H1 (cell line): ENCODE data around the gene SLC66A2. TPM values are rescaled to one million over a fixed set of nuclear protein-coding genes. Genes with fewer than 3 reads are reported as not detected.

Source experiments
- CTCF ChIA-PET: fragments of 300-600 bp; sonication (Branson Sonifier 250); formaldehyde crosslinking; loops from one replicate; lab custom pipeline; 2021; ENCODE audit not compliant: partially characterized antibody; lab: Charles Lee
- POLR2A ChIA-PET: fragments of 300-600 bp; sonication (Branson Sonifier 250); formaldehyde crosslinking; loops from one replicate; lab custom pipeline; 2021; ENCODE audit warnings: inconsistent platforms; ENCODE audit not compliant: partially characterized antibody; lab: Charles Lee
- DNase-seq, 2 experiments: peaks; one replicate each; pipeline versions ENCODE4 v3.0.0 to v3.0.0-alpha.2; 2010 to 2022; ENCODE audit warnings: low spot score in 2 of 2, low read depth in 1 of 2, mixed read lengths in 1 of 2
- FAIRE-seq: peaks from 2 replicates; lab custom pipeline; 2011; peaks lifted over from hg19 to GRCh38; lab: Jason Lieb, UNC
- H2AFZ ChIP-seq: 2 replicates; pipeline ENCODE4 v1.8.1; 2012; ENCODE audit warnings: low read length, inconsistent platforms
- H2AK5ac ChIP-seq: 2 replicates; pipeline ENCODE4 v1.6.1; 2013; ENCODE audit warnings: low read depth, low read length
- H2BK120ac ChIP-seq: replicated peaks from 2 replicates; pipeline ENCODE3; 2013; ENCODE audit warnings: low read depth, low read length, inconsistent platforms
- H2BK12ac ChIP-seq: 2 replicates; pipeline ENCODE4 v1.6.1; 2013; ENCODE audit warnings: low read depth, low read length
- H2BK15ac ChIP-seq: 2 replicates; pipeline ENCODE4 v1.6.1; 2013; ENCODE audit warnings: low read length
- H2BK20ac ChIP-seq: 2 replicates; pipeline ENCODE4 v1.6.1; 2013; ENCODE audit warnings: low read length
- H2BK5ac ChIP-seq: 2 replicates; pipeline ENCODE4 v1.6.1; 2013; ENCODE audit warnings: low read depth, low read length
- H3K14ac ChIP-seq: 2 replicates; pipeline ENCODE4 v1.6.1; 2013; ENCODE audit warnings: inconsistent platforms; ENCODE audit not compliant: insufficient read length
- H3K18ac ChIP-seq: 2 replicates; pipeline ENCODE4 v1.6.1; 2013; ENCODE audit warnings: low read length; ENCODE audit errors: extremely low read depth
- H3K23ac ChIP-seq: 2 replicates; pipeline ENCODE4 v1.6.1; 2013; ENCODE audit warnings: inconsistent platforms; ENCODE audit not compliant: insufficient read length
- H3K23me2 ChIP-seq: 2 replicates; pipeline ENCODE4 v1.6.1; 2013; ENCODE audit warnings: low read depth, low read length
- H3K27ac ChIP-seq: 2 replicates; pipeline ENCODE4 v1.6.1; 2011; ENCODE audit warnings: low read depth, low read length, inconsistent platforms
- H3K27me3 ChIP-seq, 4 experiments: replicated peaks in 1 of 4; 1 replicate in 1 of 4; 2 replicates in 3 of 4; pipeline versions ENCODE4 v1.6.1 to v1.8.1; 2011 to 2013; ENCODE audit warnings: low read length in 3 of 4, mild to moderate bottlenecking in 3 of 4, inconsistent platforms in 2 of 4, mixed read lengths in 2 of 4, moderate library complexity in 1 of 4; ENCODE audit not compliant: control insufficient read depth in 3 of 4, insufficient read depth in 3 of 4; ENCODE audit errors: extremely low read depth in 1 of 4
- H3K36me3 ChIP-seq, 4 experiments: 2 replicates each; pipeline versions ENCODE4 v1.6.1 to v1.8.1; 2011 to 2013; ENCODE audit warnings: mild to moderate bottlenecking in 4 of 4, low read length in 3 of 4, moderate library complexity in 2 of 4, control low read depth in 1 of 4, inconsistent platforms in 1 of 4; ENCODE audit not compliant: insufficient read depth in 4 of 4, control insufficient read depth in 2 of 4
- H3K4ac ChIP-seq: replicated peaks from 2 replicates; pipeline ENCODE3; 2013; ENCODE audit warnings: low read length, low read depth, mixed read lengths, inconsistent platforms; ENCODE audit not compliant: insufficient read length
- H3K4me1 ChIP-seq, 4 experiments: replicated peaks in 1 of 4; 1 replicate in 1 of 4; 2 replicates in 3 of 4; pipeline versions ENCODE4 v1.6.1 to v1.8.1; 2011 to 2013; ENCODE audit warnings: low read length in 3 of 4, inconsistent platforms in 2 of 4, mixed read lengths in 1 of 4; ENCODE audit not compliant: insufficient read depth in 4 of 4, control insufficient read depth in 3 of 4
- H3K4me2 ChIP-seq, 2 experiments: 2 replicates each; pipeline versions ENCODE4 v1.6.1 to v1.8.1; 2011 to 2013; ENCODE audit warnings: low read depth in 2 of 2, low read length in 2 of 2, control low read depth in 1 of 2, inconsistent platforms in 1 of 2, mild to moderate bottlenecking in 1 of 2; ENCODE audit not compliant: insufficient read depth in 1 of 2
- H3K4me3 ChIP-seq, 4 experiments: fragments of 200-600, 300-600 bp in 1 of 4; sonication (generic), shearing (Covaris generic), sonication (Bioruptor Twin) in 1 of 4; 2 replicates each; pipeline versions ENCODE4 v1.5.1 to v1.8.1; 2011 to 2016; ENCODE audit warnings: low read length in 4 of 4, low read depth in 3 of 4, control low read depth in 2 of 4, inconsistent platforms in 2 of 4, mild to moderate bottlenecking in 2 of 4, mixed read lengths in 1 of 4, moderate library complexity in 1 of 4; ENCODE audit not compliant: insufficient read depth in 2 of 4; ENCODE audit errors: extremely low read depth in 1 of 4
- H3K56ac ChIP-seq: replicated peaks from 2 replicates; pipeline ENCODE3; 2013; ENCODE audit warnings: low read depth, mild to moderate bottlenecking, mixed read lengths, low read length, inconsistent platforms; ENCODE audit not compliant: insufficient read length
- H3K79me1 ChIP-seq: 2 replicates; pipeline ENCODE4 v1.6.1; 2013; ENCODE audit warnings: low read depth, low read length, control low read depth
- H3K79me2 ChIP-seq, 2 experiments: 2 replicates each; pipeline versions ENCODE4 v1.6.1 to v1.8.1; 2012 to 2013; ENCODE audit warnings: low read length in 2 of 2, mild to moderate bottlenecking in 2 of 2, inconsistent platforms in 1 of 2; ENCODE audit not compliant: insufficient read depth in 2 of 2, control insufficient read depth in 1 of 2
- H3K9ac ChIP-seq, 4 experiments: replicated peaks in 1 of 4; 1 replicate in 1 of 4; 2 replicates in 3 of 4; pipeline versions ENCODE4 v1.6.1 to v1.8.1; 2011 to 2013; ENCODE audit warnings: low read depth in 3 of 4, low read length in 3 of 4, control low read depth in 2 of 4, mild to moderate bottlenecking in 2 of 4, moderate library complexity in 2 of 4, inconsistent platforms in 1 of 4; ENCODE audit errors: extremely low read depth in 1 of 4
- H3K9me3 ChIP-seq, 2 experiments: 2 replicates each; pipeline versions ENCODE4 v1.6.1 to v1.8.1; 2012 to 2013; ENCODE audit warnings: mild to moderate bottlenecking in 2 of 2, moderate library complexity in 2 of 2, control low read depth in 1 of 2, inconsistent platforms in 1 of 2, low read depth in 1 of 2, low read length in 1 of 2, mixed read lengths in 1 of 2; ENCODE audit not compliant: insufficient read depth in 2 of 2
- H4K20me1 ChIP-seq, 2 experiments: replicated peaks in 1 of 2; 2 replicates each; pipeline versions ENCODE3 to v1.8.1; 2011 to 2013; ENCODE audit warnings: inconsistent platforms in 2 of 2, low read length in 2 of 2, mild to moderate bottlenecking in 1 of 2; ENCODE audit not compliant: insufficient read depth in 2 of 2, control insufficient read depth in 1 of 2
- H4K5ac ChIP-seq: 2 replicates; pipeline ENCODE4 v1.6.1; 2013; ENCODE audit warnings: low read length, low read depth, mixed read lengths, inconsistent platforms; ENCODE audit not compliant: insufficient read length
- H4K8ac ChIP-seq: 2 replicates; pipeline ENCODE4 v1.8.0; 2013; ENCODE audit warnings: mild to moderate bottlenecking, moderate library complexity, low read length, inconsistent platforms; ENCODE audit not compliant: insufficient read depth; ENCODE audit errors: extremely low read depth
- H4K91ac ChIP-seq: replicated peaks from 2 replicates; pipeline ENCODE3; 2013; ENCODE audit warnings: low read length, mixed read lengths, inconsistent platforms; ENCODE audit not compliant: insufficient read length
- KDM4A ChIP-seq: IDR thresholded peaks from one replicate; pipeline ENCODE4 v1.7.1; 2012; ENCODE audit warnings: low read depth, mild to moderate bottlenecking, moderate library complexity, low read length, inconsistent platforms; ENCODE audit not compliant: severe bottlenecking
- SP4 ChIP-seq: IDR thresholded peaks from 2 replicates; pipeline ENCODE4 v1.6.1; 2012; ENCODE audit warnings: low read length, inconsistent platforms
- WGBS, 2 experiments: shearing (Covaris generic) in 1 of 2; methylation state at CpG; one replicate each; pipeline versions ENCODE4 v1.1.6 to v1.1.7; 2013 to 2015; ENCODE audit warnings: low lambda C conversion rate in 2 of 2, mixed read lengths in 2 of 2, inconsistent platforms in 1 of 2, low coverage in 1 of 2, missing lambda C conversion rate in 1 of 2; ENCODE audit not compliant: insufficient replicate concordance in 2 of 2, insufficient coverage in 1 of 2, insufficient read length in 1 of 2; ENCODE audit errors: extremely low coverage in 1 of 2, missing lambda C conversion rate in 1 of 2; 5-methylcytosine and 5-hydroxymethylcytosine counted together
- polyA plus RNA-seq, 7 experiments: library from polyadenylated mRNA; depleted of rRNA in 3 of 7; stranded (reverse) in 5 of 7; unstranded in 2 of 7; fragments of >200 nt in 5 of 7; fragments of 200-250 nt in 2 of 7; gene quantifications; 1 replicate in 5 of 7; 2 replicates in 1 of 7; 4 replicates in 1 of 7; pipeline versions ENCODE4 v1.2.1 to v1.2.3, GENCODE V29; 2011 to 2013; ENCODE audit warnings: missing spikeins in 2 of 7, mixed read lengths in 2 of 7
- total RNA-seq: library from RNA; stranded (reverse); fragmentation: NEBNext Ultra II Directional; extraction: Animal tissue kit (Norgen Biotek cat#: 25700); gene quantifications from 2 replicates; pipeline ENCODE4 v1.2.1, GENCODE V29; 2021
- TF ChIP-seq, protein P1 (sequence below), 3 experiments: IDR thresholded peaks; 1 replicate in 2 of 3; 2 replicates in 1 of 3; pipeline versions ENCODE4 v1.5.1 to v1.6.1; 2011; ENCODE audit warnings: low read length in 3 of 3, mild to moderate bottlenecking in 3 of 3, inconsistent platforms in 2 of 3, low read depth in 1 of 3, moderate library complexity in 1 of 3; ENCODE audit not compliant: insufficient read depth in 1 of 3; ENCODE audit errors: control extremely low read depth in 1 of 3

SLC66A2 gene
- total and polyA plus RNA-seq, 2 of the 8 experiments (the other 6 are each of a cell fraction or from before 2014, with no cell fraction given), result 15.0 to 18.9 TPM

DNA sequence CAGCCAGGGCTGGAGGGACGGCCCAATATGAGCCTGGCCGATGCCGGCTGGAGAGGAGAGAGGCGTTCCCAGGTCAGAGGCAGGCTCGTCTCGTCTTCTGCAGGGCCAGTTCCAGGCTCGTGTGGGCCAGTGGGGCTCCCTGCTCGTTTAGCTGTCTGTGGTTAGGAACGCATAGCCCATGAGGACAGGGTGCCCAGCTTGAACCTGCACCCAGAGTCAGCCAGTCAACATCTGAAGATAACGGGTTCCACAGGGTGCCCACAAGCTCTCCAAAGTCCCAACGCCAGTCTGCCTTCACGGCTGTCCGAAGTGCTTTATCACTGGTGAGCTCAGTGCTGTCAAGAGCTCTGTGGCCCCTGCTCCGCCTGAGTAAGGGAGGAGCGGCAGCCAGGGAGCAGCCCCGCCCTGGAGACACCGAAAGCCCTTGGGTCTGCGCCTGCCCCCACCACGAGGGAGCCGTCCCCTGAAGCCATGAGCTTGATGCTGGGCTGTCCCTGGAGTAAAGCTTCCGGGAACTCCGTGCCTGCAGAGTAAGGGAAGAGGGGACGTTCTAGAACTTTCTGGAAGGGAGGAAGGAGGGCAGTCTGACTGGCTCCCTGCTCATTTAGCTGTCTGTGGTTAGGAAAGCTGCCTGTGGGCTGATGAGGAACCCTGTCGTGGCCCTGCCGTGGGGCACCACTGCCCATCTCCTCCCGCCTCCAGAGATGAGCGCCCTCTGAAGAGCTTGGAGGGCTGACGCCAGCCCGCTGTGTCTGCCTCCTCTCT is 10.3 kb upstream of the SLC66A2 start:
- peak overlapping the region; percentile 43; the same call in 1 of the 2 replicates for H2BK12ac ChIP-seq
- H3K4ac ChIP-seq, result peak overlapping the region; percentile 60
- no peak overlapping the region for H3K4me2 ChIP-seq
- CTCF ChIA-PET, result interaction anchor here (0.5 to 3.0 kb wide), 14 partner anchors 10 to 242 kb away, joined by 3 to 17 read pairs (median 3); partner anchors contain the start of gene SLC66A2
- no peak overlapping the region for H2BK120ac ChIP-seq
- H3K56ac ChIP-seq, result no peak overlapping the region
- peaks cover 3 to 55% (median 45%) of the 10 kb centered on the region in 4 experiments for H3K27me3 ChIP-seq
- H2AFZ ChIP-seq, result no peak overlapping the region
- H4K91ac ChIP-seq, result no peak overlapping the region
- peaks cover 2 to 10% of the 10 kb centered on the region in 2 experiments for H4K20me1 ChIP-seq
- no peaks in the 10 kb centered on the region for H3K9me3 ChIP-seq
- TF ChIP-seq, protein P1, sequence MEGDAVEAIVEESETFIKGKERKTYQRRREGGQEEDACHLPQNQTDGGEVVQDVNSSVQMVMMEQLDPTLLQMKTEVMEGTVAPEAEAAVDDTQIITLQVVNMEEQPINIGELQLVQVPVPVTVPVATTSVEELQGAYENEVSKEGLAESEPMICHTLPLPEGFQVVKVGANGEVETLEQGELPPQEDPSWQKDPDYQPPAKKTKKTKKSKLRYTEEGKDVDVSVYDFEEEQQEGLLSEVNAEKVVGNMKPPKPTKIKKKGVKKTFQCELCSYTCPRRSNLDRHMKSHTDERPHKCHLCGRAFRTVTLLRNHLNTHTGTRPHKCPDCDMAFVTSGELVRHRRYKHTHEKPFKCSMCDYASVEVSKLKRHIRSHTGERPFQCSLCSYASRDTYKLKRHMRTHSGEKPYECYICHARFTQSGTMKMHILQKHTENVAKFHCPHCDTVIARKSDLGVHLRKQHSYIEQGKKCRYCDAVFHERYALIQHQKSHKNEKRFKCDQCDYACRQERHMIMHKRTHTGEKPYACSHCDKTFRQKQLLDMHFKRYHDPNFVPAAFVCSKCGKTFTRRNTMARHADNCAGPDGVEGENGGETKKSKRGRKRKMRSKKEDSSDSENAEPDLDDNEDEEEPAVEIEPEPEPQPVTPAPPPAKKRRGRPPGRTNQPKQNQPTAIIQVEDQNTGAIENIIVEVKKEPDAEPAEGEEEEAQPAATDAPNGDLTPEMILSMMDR (IDR thresholded peaks at IDR 0.05; ENCODE audit: control extremely low read depth in 1 of 3, insufficient read depth in 1 of 3, low read depth in 1 of 3, low read length in 3 of 3), result no peak
- TF ChIP-seq KDM4A, result peak; percentile 6
- no peak for TF ChIP-seq SP4
- TF ChIP-seq, all 59 proteins: peak for 1
- 84% methylated on average over 29 of the region's 29 CpGs; no CpG with 5 or more reads in 1 of the 2 experiments for WGBS, 2 experiments
- H3K23me2 ChIP-seq, result peaks cover 2% of the 10 kb centered on the region; the same call in 1 of the 2 replicates
- H3K79me1 ChIP-seq, result no peaks in the 10 kb centered on the region
- no peak overlapping the region for H3K4me3 ChIP-seq
- no peak overlapping the region for H2BK15ac ChIP-seq
- H3K36me3 ChIP-seq, result no peaks in the 10 kb centered on the region
- no peak overlapping the region for H3K23ac ChIP-seq
- no peaks in the 10 kb centered on the region for H3K79me2 ChIP-seq
- no peak for FAIRE-seq
- peaks cover 2 to 25% (median 22%) of the 10 kb centered on the region in 4 experiments; a peak in 6 of 7 replicates for H3K4me1 ChIP-seq
- no peak overlapping the region for H3K27ac ChIP-seq
- no peak overlapping the region for H4K5ac ChIP-seq
- H2BK20ac ChIP-seq, result no peak overlapping the region
- POLR2A ChIA-PET, result interaction anchor here (1.3 to 1.6 kb wide), 2 partner anchors 11 to 21 kb away, joined by 3 to 5 read pairs; no protein-coding TSS in a partner anchor
- DNase-seq, result no peak
- H3K18ac ChIP-seq, result no peak overlapping the region; the same call in 1 of the 2 replicates
- H2BK5ac ChIP-seq, result no peak overlapping the region
- no peak overlapping the region for H2AK5ac ChIP-seq
- no peak overlapping the region for H3K14ac ChIP-seq
- H3K9ac ChIP-seq, result no peak overlapping the region; a peak in 1 of 7 replicates
- H4K8ac ChIP-seq, result 0 out of 2 replicates have a peak overlapping the region, but pooled peaks have one; percentile 3
